Measurements from ENCODE around the gene DPF1. TPM values are rescaled to one million over a fixed set of nuclear protein-coding genes. Genes with fewer than 3 reads are reported as not detected.

The DPF1 gene
- total RNA-seq, 4 donors from 2014 or later, result not detected

- H3K4me3 ChIP-seq (ENCODE audit: low read depth, poor library complexity, severe bottlenecking), result no peak overlapping the region
- intact Hi-C loops (cut with DNase I; ENCODE audit: low total_unique reads), result no loop called here
- WGBS, 2 donors, result 67 to 80% methylated on average over 12 of the region's 12 CpGs
- DNase-seq (ENCODE audit: low spot score in 2 of 2), result no peak
- TF ChIP-seq CTCF (IDR thresholded peaks at IDR 0.05) (no peak), POLR2A (IDR thresholded peaks at IDR 0.05) (no peak)
These were observed 53.7 kb downstream of the DPF1 start for GRCh38 chr19:38170334-38170733.

GRCh38 chr19:38168637-38169036, 55.4 kb downstream of the DPF1 start:
- WGBS, 2 donors, result 83 to 87% methylated on average over 4 of the region's 4 CpGs
- intact Hi-C loops (cut with DNase I; ENCODE audit: low total_unique reads), result no loop called here
- no peak for DNase-seq (ENCODE audit: low spot score in 2 of 2)
- no peak overlapping the region for H3K4me3 ChIP-seq (ENCODE audit: low read depth, poor library complexity, severe bottlenecking)
- TF ChIP-seq POLR2A (IDR thresholded peaks at IDR 0.05) (no peak), CTCF (IDR thresholded peaks at IDR 0.05) (no peak)

- intact Hi-C loops (cut with DNase I; ENCODE audit: low total_unique reads), result no loop called here
- no peak for TF ChIP-seq CTCF (IDR thresholded peaks at IDR 0.05)
- no peak for TF ChIP-seq POLR2A (IDR thresholded peaks at IDR 0.05)
- H3K4me3 ChIP-seq (ENCODE audit: low read depth, poor library complexity, severe bottlenecking), result no peak overlapping the region
- DNase-seq (ENCODE audit: low spot score in 2 of 2), result no peak
- WGBS, 2 donors, result 92 to 97% methylated on average over 6 of the region's 6 CpGs
These were observed 58.7 kb downstream of the DPF1 start for GRCh38 chr19:38165335-38165734.

- no peak overlapping the region for H3K4me3 ChIP-seq (ENCODE audit: low read depth, poor library complexity, severe bottlenecking)
- TF ChIP-seq CTCF (IDR thresholded peaks at IDR 0.05) (no peak), POLR2A (IDR thresholded peaks at IDR 0.05) (no peak)
- intact Hi-C loops (cut with DNase I; ENCODE audit: low total_unique reads), result no loop called here
- WGBS, 2 donors, result 96 to 98% methylated on average over 25 of the region's 25 CpGs
- no peak for DNase-seq (ENCODE audit: low spot score in 2 of 2)
These were observed 59.5 kb downstream of the DPF1 start for GRCh38 chr19:38164526-38164925.

- no peak overlapping the region for H3K4me3 ChIP-seq (ENCODE audit: low read depth, poor library complexity, severe bottlenecking)
- TF ChIP-seq POLR2A (IDR thresholded peaks at IDR 0.05) (no peak), CTCF (IDR thresholded peaks at IDR 0.05) (no peak)
- intact Hi-C loops (cut with DNase I; ENCODE audit: low total_unique reads), result no loop called here
- DNase-seq (ENCODE audit: low spot score in 2 of 2), result no peak
- 94 to 95% methylated on average over 23 of the region's 23 CpGs for WGBS, 2 donors
These were observed 60.4 kb downstream of the DPF1 start for GRCh38 chr19:38163419-38164290.

All from lower leg skin (tissue), 4 donors.